ENCODE results near the gene FAM3C.
A peak's percentile ranks its signal among the peaks of the same experiment; 100 is the strongest.
"Not testable (repeated sequence)": the region's sequence is repeated elsewhere in the genome, so short reads cannot be mapped to it uniquely, and the experiment has no call there.

Gene FAM3C

GRCh38 chr7:121395961-121396757, at the start of gene FAM3C:
TSS of gene FAM3C (minus strand) at chr7:121396308. CDS start at chr7:121382969, 13,339 bp downstream.
- peak; percentile 83 to 88 for DNase-seq

DNA sequence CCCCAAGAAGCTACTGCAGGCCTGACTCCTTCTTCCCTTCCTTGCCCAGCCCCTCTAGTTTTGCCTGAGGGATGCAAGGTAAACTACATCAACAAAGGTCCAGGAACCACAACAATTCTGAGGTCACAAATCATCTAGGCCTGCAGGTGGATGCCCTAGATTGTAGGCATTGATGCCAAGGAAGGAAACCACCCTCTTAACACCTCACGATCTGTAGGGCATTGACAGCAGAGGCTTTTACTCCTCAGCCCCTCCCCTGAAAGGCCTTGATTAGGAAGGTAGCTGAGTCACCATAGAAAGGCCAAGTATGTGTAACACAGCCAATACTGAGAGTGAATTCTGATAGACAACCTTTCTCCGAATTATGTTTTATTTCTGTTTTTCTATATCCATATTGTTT, 46.7 kb upstream of the FAM3C start:
- DNase-seq: no peak

DNA sequence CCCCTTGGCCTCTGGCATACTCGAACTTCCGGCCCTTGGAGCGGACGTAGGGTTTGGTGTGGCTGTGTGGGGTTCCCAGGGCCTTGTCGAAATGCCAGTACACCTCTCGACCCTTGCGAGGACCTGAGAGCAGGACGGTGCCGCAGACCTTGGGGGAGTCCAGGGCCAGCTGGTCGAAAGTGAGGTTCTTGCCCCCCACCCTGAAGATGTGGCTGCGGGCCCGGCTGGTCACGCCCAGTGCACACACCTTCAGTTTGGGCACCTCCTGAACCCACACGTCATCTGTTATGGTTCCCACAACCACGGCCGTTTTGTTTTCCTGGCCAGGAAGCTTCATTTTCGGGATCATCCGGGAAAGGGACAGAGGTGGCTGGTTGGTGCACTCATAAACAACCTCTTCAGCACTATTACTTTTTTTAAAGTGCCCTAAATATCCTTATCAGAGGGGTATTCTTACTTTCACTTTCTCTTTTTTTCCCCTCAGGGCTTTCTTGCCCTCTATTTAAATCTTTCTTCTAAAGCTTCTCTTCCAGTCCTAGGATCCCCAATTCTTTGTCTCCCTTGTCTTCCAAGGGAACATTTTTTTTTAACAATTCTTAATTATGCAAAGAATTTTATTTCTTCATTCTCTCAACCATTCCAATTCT, 44.9 kb upstream of the FAM3C start:
- no peak for DNase-seq

GRCh38 chr7:121438043-121438955, 42.2 kb upstream of the FAM3C start:
- not testable (repeated sequence) for DNase-seq

GRCh38 chr7:121437470-121437869, 41.4 kb upstream of the FAM3C start:
- no peak for DNase-seq

DNA sequence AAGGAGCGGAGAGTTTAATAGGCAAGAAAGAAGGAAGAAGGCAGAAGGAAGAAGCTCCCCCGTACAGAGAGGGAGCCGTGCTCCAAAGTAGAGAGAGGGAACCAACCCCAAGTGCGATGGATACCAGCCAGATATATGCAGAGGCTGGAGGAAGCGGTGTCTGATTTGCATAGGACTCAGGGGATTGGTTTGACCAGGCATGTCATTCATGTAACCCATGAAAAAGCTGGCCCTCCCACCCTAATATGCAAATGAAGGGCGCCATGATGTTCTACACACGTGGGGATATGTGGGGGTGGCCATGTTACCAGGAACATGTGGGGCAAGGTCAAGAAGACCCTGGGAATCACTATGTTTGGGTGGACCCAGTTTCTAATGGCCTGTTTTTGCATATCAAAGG, 40.6 kb upstream of the FAM3C start:
- DNase-seq: no peak

- no peak for DNase-seq
These were observed 40.0 kb upstream of the FAM3C start for GRCh38 chr7:121436136-121436535.

- DNase-seq: no peak
These were observed 37.7 kb upstream of the FAM3C start for GRCh38 chr7:121433775-121434174.

DNA sequence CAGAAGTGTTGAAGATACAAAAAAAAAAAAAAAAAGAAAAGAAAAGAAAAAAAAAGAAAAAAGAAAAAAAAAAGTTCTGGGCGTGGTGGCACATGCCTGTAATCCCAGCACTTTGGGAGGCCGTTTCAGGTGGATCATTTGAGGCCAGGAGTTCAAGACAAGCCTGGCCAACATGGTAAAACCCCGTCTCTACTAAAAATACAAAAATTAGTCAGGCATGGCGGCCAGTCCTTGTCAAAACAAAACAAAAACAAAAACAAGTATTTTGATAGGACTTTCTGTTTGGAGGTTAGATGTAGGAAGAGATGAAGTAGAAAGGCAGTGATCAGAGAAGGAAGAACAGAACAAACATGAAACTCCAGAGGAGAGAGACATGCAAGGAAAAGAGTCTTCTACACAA, 36.4 kb upstream of the FAM3C start:
- not testable (repeated sequence) for DNase-seq

DNA sequence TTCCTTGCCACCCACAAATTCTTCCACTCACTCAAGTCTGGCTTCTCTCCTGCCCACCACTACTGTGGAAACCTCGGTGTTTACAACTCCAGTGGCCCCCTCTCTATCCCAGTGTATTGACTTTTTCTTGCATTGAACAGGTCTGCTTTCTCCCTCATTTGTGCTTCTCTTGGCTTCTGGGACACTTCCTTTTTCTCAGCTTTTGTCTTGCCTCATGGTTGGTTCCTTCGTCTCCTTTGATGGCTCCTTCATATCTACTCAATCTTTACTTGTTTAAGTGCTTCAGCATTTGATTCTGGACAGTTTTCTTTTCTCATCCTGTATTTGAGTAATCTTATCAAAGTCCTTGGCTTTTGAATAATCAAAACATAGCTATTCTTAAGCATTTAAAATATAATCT, 35.9 kb upstream of the FAM3C start:
- DNase-seq: no peak

GRCh38 chr7:121431389-121431995, 35.4 kb upstream of the FAM3C start:
- DNase-seq: no peak

DNA sequence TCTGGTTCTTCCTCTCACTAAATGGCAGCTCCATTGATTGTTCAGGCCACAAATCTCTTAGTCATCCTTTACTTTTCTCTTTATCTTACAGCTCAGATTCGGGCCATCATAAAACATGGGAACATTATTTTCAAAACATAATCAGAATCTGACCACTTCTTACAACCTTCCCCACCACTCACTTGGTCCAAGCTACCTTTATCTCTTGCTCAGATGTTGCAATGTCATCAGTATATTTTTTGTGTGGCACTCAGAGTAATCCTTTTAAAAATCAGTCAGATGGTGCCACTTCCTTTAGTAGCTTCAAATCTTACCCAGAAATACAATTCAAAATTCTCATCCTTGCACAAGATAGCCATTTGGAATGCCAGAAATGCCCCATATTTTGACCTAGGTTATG, 34.5 kb upstream of the FAM3C start:
- DNase-seq: no peak

DNA sequence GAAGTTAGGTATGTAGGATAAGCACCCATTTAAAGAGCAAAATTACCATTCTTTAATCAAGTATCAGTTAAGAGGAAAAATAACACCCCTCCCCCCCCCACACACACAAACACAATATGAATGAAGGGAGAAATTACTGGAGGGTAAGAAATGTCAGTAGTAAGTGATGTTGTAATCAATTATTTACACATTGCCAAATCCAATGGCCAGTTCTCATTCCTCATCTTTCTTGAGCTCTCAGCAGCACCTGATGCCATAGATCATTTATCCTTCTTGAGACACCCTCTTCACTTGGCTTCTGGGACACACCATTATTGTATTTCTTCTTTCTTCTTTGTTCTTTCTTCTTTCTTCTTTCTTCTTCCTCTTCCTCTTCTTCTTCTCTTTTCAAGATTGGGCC, 33.7 kb upstream of the FAM3C start:
- DNase-seq: no peak

DNA sequence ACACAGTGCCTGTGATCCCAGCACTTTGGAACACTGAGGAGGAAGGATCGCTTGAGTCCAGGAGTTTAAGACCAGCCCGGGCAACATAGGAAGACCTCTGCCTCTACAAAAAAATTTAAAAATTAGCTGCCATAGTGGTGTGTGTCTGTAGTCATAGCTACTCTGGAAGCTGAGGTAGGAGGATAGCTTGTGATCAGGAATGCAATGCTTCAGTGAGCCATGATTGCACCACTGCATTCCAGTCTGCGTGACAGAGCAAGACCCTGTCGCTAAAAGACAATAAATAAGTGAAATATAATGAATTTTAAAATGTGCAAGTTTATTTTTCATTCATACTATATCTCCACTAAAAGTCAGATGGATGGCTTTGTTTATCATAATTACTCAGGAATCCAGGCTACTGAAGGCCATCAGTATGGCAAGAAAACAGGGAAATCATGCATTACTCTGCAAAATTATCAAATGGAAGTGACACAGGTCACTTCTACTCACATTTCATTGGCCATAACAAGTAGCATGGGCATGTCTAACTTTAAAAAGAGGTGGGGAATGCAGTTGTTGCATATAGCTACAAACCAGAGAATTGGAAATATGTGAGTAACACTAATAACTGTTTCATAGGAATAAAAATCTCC, 32.9 kb upstream of the FAM3C start:
- DNase-seq: no peak

GRCh38 chr7:121421743-121422142, 25.6 kb upstream of the FAM3C start:
- DNase-seq: not testable (repeated sequence)

DNA sequence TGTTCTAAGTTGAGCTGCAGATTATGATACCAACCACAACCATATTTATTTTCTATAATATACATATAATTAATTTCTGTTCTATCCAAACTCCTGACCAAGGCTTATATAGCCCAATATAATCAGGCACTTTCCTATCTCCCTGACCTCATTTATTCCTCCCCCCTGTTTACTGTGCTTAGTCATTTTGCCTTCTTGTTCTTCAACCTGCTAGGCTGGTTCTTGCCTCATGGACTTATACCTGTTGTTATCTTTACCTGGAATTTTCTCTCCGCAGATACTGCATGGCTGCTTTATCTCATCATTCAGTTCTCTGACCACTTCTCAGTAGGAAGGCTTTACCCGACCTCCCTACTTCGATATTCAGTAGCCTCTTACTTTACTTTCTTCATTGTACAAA, 24.9 kb upstream of the FAM3C start:
- DNase-seq: no peak

- DNase-seq: no peak
These were observed 23.4 kb upstream of the FAM3C start for GRCh38 chr7:121419201-121420148.

- DNase-seq: no peak
These were observed 20.4 kb upstream of the FAM3C start for GRCh38 chr7:121416533-121416932.

- DNase-seq: no peak
These were observed 18.3 kb upstream of the FAM3C start for GRCh38 chr7:121414436-121414835.

- no peak for DNase-seq
These were observed 15.5 kb upstream of the FAM3C start for GRCh38 chr7:121411597-121411979.
